T follicular helper cell (primary cell): ENCODE results near the gene MDM4.
A peak's percentile ranks its signal among the peaks of the same experiment; 100 is the strongest.

Experiments used
- DNase-seq: peaks from one replicate; pipeline ENCODE4 v3.0.0-alpha.2; 2020; ENCODE audit warnings: low read depth

Gene MDM4

DNA sequence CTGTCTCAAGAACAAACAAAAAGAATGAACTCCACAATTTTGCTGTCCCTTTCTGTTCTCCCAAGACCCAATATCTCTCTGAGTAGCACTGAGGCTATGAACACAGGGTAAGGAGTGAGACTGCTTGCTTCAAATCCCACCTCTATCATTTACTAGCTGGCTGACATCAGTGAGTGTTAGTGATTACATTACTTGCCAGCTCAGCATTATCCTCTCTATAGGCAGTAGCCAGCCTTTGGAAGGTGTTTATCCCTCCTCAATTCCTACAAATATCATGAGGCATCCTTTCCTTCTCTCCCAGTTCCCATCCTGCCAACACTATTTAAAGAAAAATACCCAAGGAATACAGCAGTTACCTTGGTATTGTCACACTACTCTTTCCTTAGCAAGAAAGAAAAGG, 24.6 kb upstream of the MDM4 start:
- no peak for DNase-seq

- DNase-seq, result no peak
Measured at GRCh38 chr1:204493145-204493983, 22.8 kb upstream of the MDM4 start.

- DNase-seq, result peak; percentile 36
Measured at GRCh38 chr1:204493984-204494280, 22.3 kb upstream of the MDM4 start.

DNA sequence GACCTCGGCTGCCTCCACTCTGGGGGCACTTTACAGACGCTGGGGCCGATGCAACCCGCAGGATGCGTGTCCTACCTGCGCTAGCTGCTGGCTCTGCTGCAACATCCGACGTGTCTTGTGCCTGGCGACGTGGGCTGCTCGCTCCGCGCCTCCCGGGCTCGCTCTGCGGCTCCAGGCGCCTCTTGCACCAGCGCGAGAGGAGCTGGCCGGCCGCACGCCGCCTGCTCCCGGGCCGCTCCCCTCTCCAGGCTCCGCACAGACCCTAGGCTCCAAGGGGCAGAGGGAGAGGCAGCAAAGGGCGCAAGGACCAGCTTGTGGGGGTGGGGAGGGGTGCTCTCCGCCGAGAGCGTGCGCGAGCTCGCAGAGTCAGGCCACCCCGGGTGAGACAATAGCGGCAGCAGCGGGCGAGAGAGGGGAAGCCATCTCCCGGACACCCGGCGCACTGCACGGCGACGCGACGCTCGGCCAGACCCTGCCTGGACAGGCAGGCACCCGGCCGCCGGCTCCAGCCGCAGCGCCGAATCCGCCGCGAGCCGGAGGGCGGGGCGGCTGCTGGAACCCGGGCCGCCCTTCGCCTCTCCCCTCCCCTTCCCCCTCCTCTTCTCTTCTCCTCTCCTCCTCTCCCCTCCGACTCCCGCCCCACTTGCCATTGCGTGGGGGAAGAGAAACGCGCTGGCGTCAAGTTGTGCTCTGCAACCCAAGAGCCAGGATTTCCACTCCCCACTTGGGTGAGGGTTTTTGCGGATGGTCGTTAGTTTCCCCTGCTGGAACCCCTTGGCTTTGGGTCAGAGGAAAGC, 21.7 kb upstream of the MDM4 start, which contains the start of gene PIK3C2B:
Gene PIK3C2B, minus strand, starts transcription at position 525 of the 797 bp plus-strand sequence. CDS start 25,003 bp downstream, outside the sequence.
- DNase-seq, result peak; percentile 40

DNA sequence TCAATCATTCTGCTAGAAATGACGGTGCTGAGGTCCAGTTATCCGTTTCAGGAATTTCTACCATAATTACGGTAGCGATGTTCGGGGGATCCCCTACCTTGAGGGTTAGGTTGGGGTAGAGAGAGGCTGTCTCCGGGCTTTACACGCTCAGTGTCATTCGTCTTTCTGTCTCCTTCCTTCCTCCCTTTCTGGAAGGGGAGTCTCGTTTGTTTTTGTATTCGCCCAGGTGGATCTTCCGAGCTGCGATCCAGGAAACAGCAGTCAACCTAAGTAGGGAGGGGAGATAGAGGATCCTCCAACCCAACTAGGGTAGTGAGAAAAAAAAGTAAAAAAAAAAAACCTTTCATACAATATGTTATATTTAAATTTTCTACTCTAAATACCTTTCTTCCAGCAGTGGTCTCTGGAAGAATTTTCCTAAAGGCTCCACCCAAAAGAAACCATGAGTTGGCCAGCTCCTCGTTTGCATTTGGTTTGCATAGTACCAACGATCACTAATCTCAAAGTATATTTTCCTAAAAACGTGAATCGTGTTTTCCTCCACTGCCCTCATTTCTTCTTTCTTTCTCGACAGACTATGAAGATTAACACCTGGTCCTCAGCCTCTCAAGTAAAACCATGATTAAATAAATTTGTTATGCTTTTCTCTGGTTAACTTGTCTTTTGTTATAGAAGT, 21.0 kb upstream of the MDM4 start:
- no peak for DNase-seq

- DNase-seq, result no peak
Measured at GRCh38 chr1:204495777-204496176, 20.4 kb upstream of the MDM4 start.

DNA sequence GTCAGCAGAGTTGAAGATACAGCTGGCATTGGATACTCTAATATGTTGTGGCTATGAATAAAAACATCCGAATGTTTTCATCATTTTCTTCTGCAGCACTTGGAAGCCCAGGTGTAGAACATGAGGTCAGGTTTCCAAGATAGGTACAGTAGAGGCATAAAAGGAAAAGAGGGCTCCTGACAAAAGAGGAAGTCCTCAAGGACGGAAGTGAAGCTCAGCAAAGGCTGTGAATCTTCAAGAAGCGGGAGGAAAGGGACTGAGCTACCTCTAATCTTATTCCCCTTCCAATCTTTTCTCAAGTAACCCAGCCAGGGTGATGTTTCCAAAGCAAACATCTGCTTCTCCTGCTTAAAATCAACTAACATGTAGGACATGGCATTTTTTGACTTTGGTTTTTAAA, 17.2 kb upstream of the MDM4 start:
- DNase-seq, result no peak

- no peak for DNase-seq
Measured at GRCh38 chr1:204499511-204500468, 16.4 kb upstream of the MDM4 start.

DNA sequence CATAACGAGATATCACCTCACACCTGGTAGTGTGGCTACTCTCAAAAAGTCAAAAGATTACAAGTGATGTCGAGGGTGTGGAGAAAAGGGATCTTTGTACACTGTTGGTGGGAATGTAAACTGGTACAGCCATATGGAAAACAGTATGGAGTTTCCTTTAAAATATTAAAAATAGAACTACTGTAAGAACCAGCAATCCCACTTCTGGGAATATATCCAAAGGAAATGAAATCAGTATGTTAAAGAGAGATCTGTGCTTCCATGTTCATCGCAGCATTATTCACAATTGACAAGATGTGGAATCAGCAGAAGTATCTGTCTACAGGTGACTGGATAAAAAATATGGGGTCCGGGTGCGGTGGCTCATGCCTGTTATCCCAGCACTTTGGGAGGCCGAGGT, 14.0 kb upstream of the MDM4 start:
- no peak for DNase-seq

DNA sequence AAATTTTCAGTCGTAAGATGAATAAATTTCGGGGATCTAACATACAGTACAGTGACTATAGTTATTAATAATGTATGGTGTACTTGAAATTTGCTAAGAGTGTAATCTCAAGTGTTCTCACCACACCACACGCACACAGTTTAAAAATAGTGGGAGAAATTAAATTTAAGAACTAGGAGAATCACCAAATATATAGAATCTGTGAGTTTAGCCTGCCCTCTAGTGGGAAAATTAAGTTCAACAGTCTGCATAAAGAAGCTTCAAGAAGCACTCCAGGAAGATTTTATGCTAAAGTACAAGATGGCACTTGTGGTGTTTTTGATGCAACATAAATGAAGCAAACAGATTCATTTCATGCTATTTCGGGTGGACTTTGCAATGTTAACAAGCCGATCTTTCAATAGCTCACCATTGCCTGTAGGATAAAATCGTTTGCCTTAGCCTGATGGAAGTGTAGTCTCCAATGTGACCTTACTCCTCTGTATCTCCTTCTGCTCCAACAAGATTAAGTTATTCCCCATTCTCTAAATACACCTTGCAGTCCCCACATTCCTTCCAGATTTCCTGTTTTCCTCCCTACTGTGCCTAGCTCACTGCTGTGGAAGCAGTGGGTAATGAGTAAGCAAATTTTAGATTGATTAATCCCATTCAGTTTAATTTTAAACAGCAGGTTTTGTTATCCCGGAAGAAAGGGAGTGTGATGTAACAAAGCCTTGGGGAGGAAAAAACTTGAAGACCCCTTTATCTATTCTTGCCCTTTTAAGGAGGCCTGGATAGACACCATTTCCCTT, 12.9 kb upstream of the MDM4 start:
- DNase-seq, result no peak

- no peak for DNase-seq
Measured at GRCh38 chr1:204503913-204504519, 12.2 kb upstream of the MDM4 start.

DNA sequence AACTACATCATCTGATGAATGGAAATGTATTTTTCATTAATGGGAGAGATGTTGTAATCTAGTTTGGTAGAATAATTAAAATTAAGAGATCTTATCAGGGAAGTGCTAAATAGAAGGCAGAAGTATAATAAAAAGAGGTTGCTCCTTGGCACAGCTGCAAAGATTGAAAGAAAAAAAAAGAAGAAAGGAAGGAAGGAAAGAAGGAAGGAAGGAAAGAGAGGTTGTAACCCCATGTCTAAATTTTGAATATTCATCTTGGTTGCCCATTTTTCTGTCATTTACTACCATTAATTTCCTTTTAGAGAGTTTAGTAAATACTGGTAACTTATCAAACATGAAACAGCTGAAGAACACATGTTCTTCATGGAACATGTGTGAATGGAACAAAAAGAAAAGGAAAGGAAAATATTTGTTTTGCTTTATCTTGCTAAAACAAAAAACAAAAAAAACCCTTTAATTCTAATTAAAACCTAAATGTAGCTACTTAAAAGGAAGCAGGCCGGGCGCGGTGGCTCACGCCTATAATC, 10.5 kb upstream of the MDM4 start:
- no peak for DNase-seq

DNA sequence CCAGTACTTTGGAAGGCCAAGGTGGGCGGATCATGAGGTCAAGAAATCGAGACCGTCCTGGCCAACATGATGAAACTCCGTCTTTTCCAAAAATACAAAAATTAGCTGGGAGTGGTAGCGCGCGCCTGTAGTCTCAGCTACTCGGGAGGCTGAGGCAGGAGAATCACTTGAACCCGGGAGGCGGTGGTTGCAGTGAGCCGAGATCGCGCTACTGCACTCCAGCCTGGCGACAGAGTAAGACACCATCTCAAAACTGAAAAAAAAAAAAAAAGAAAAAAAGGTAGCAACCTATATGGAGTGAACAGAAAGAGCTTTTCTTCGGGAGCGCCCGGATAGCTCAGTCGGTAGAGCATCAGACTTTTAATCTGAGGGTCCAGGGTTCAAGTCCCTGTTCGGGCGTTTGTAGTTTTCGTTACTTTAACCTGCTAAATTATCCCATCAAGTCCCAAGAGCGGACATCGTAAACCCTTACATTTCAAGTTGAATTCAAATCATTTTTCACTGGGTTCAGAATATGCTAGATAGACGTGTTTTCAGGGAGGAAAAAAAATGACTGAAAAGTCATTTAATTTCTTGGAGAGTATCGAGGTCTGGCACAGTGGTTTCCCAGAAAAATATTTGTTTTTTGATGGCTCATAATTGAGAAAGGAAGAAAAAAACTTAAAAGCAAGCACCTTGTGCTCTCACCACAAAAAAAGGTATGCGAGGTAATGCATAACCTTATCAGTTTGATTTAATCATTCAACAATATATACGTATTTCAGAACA, 9.8 kb upstream of the MDM4 start:
- peak; percentile 50 for DNase-seq

GRCh38 chr1:204506969-204507316, 9.3 kb upstream of the MDM4 start:
- peak; percentile 80 for DNase-seq

- DNase-seq, result no peak
Measured at GRCh38 chr1:204507317-204508105, 8.7 kb upstream of the MDM4 start.

GRCh38 chr1:204509186-204509635, 7.0 kb upstream of the MDM4 start:
- no peak for DNase-seq

DNA sequence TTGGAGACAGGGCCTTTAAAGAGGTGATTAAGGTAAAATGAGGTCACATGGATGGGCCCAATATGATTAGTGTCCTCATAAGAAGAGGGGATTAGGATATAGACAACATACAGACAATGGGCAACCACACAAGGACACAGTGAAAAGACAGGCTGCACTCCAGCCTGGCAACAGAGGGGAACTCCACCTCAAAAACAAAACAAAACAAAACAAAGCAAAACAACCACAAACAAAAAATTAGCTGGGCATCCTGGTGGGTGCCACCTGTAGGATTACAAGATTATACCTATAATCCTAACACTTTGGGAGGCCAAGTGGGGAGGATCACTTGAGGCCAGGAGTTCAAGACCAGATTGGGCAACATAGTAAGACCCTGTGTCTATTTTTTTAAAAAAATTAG, 4.8 kb upstream of the MDM4 start:
- DNase-seq, result no peak

DNA sequence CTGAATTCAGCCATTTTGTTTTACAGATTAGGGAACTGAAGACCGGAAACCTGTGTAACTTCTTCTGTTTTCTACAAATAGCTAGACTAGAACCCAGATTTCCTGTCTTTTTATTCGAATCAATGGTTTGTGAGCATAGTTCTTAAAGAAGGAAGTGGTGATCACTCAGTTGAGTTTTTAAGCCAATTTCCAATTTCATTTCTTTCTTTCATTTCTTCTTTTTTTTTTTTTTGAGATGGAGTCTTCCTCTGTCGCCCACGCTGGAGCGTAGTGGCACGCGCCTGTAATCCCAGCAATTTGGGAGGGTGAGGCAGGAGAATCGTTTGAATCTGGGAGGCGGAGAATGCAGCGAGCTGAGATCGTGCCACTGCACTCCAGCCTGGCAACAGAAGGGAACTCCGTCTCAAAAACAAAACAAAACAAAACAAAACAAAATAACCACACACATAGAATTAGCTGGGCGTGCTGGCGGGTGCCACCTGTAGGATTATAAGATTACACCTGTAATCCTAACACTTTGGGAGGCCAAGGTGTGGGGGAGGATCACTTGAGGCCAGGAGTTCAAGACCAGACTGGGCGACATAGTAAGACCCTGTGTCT, 3.0 kb upstream of the MDM4 start:
- DNase-seq, result peak; percentile 51
